ENCODE measurements around the gene ZNF106.

The ZNF106 gene

DNA sequence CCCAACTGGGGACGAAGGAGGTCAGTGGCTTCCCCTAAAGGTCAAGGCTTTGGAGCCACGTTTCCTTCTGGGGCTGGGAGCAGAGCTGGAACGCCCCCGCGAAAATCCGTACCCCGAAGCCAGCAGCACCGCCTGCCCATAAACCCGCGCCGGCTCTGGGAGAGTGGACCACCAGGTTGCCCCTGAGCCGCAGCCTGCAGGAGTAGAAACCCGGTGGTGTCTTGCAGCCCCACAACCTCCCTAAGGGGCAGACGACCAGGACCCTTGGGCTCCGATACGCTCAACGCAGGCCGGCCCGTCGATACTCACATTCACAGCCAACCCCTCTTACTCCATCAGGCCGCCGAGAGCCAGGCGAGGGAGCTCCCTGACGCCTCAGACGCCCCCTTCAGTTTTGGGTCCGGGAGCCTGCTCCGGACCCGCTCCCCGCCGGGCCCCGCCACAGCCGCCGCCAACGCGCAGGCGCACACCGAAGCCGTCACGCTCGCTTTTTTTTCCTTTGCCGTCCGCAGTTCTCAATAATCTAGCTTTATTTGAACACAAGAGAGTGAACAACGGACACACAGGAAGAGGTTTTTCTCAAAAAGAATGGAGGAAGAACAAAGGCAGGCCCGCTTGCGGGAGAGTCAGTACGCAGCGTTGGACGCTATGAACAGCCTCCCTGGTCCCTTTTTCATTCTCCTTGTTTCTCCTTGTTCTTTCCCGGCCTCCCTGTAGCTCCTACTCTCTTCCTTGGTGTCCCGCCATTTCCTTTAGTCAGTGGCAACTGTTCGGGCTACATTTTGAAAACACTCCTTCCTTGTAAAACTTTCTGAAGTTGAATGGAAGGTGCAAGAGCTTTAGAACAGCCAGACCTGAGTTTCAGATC lies at the start of gene ZNF106:
Gene ZNF106, minus strand, starts transcription at position 471 of the 868 bp plus-strand sequence. CDS start 18,852 bp downstream, outside the sequence.
- peak within 1 kb of the TSS; percentile 95 for H3K4me3 ChIP-seq (ENCODE audit: low read depth, low read length)
- TF ChIP-seq, protein P1, sequence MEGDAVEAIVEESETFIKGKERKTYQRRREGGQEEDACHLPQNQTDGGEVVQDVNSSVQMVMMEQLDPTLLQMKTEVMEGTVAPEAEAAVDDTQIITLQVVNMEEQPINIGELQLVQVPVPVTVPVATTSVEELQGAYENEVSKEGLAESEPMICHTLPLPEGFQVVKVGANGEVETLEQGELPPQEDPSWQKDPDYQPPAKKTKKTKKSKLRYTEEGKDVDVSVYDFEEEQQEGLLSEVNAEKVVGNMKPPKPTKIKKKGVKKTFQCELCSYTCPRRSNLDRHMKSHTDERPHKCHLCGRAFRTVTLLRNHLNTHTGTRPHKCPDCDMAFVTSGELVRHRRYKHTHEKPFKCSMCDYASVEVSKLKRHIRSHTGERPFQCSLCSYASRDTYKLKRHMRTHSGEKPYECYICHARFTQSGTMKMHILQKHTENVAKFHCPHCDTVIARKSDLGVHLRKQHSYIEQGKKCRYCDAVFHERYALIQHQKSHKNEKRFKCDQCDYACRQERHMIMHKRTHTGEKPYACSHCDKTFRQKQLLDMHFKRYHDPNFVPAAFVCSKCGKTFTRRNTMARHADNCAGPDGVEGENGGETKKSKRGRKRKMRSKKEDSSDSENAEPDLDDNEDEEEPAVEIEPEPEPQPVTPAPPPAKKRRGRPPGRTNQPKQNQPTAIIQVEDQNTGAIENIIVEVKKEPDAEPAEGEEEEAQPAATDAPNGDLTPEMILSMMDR (IDR thresholded peaks at IDR 0.05; ENCODE audit: control insufficient read depth, extremely low read depth, insufficient read depth): 0 out of 2 replicates have a peak, but pooled peaks have one; percentile 11
- peak; percentile 56 for DNase-seq (ENCODE audit: low read depth)

- no peak overlapping the region for H3K4me3 ChIP-seq (ENCODE audit: low read depth, low read length)
- no peak for DNase-seq (ENCODE audit: low read depth)
- TF ChIP-seq, protein P1 (IDR thresholded peaks at IDR 0.05; ENCODE audit: control insufficient read depth, extremely low read depth, insufficient read depth): no peak
These were observed 42.3 kb upstream of the ZNF106 start for GRCh38 chr15:42533246-42533645.

GRCh38 chr15:42528970-42529369 lies 38.0 kb upstream of the ZNF106 start:
- TF ChIP-seq, protein P1 (IDR thresholded peaks at IDR 0.05; ENCODE audit: control insufficient read depth, extremely low read depth, insufficient read depth): no peak
- no peak overlapping the region for H3K4me3 ChIP-seq (ENCODE audit: low read depth, low read length)
- DNase-seq (ENCODE audit: low read depth): no peak

DNA sequence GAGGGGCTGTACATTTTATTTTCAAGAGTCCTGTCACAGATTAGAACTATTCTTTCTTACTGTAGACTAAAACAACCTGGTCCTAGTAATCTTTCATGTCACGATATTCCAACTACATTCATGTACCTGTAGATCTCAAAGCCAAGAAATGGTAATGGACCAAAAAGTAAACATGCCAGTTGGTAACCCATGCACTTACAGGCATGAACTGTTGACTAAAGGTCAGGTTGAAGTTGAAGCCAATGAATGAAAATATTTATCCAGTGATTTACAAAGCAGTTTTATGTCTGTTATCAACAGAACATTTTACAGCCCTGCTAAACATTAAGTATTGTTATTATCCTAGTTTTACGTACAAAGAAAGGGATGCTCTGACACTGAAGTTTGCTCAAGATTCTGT lies 32.4 kb upstream of the ZNF106 start:
- TF ChIP-seq, protein P1 (IDR thresholded peaks at IDR 0.05; ENCODE audit: control insufficient read depth, extremely low read depth, insufficient read depth): no peak
- H3K4me3 ChIP-seq (ENCODE audit: low read depth, low read length): no peak overlapping the region
- DNase-seq (ENCODE audit: low read depth): no peak

GRCh38 chr15:42511007-42511391 lies 20.1 kb upstream of the ZNF106 start:
- no peak overlapping the region for H3K4me3 ChIP-seq (ENCODE audit: low read depth, low read length)

DNA sequence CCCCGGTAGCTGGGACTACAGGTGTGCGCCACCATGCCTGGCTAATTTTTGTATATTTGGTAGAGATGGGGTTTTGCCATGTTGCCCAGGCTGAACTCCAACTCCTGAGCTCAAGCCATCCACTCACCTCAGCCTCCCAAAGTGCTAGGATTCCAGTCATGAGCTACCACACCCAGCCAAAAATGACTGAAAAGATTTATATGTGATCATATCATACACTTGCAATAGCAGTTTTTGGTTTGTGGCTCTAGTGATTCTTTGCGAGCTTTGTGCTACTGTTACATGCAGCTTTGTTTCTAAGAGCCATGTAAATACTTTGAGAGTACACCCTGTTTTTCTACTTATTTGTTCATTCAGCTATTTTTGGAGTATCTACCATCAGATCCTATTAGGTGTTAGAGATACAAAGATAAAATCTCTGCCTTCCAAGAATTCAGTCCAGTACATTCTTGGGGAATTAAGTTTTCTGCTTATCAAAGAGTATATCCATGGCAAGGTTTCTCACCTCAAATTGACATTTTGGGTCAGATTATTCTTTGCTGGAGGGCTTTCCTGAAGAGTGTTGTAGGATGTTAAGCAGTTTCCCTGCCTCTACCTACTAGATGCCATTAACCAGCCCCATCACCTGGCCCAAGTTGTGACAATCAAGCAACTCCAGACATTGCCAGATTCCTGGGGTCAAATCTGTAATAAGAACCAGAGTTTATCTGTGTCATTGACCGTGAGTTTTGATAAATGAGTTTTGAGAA lies 19.5 kb upstream of the ZNF106 start:
- TF ChIP-seq, protein P1 (IDR thresholded peaks at IDR 0.05; ENCODE audit: control insufficient read depth, extremely low read depth, insufficient read depth): no peak
- DNase-seq (ENCODE audit: low read depth): no peak

More at GRCh38 chr15:42511007-42511391, 20.1 kb upstream of the ZNF106 start:
- no peak for DNase-seq (ENCODE audit: low read depth)
- TF ChIP-seq, protein P1 (IDR thresholded peaks at IDR 0.05; ENCODE audit: control insufficient read depth, extremely low read depth, insufficient read depth): no peak

More for the DNA sequence above, 19.5 kb upstream of the ZNF106 start:
- H3K4me3 ChIP-seq (ENCODE audit: low read depth, low read length): no peak overlapping the region

Measured in LNCaP clone FGC (cell line).